CD4-positive, alpha-beta T cell treated with Interleukin-17A for 4 hours (primary cell): ENCODE results near the gene PLPPR4.

ENCODE experiments used
- DNase-seq: peaks from one replicate; pipeline ENCODE4 v3.0.0-alpha.2; 2020; ENCODE audit warnings: mixed read lengths

Gene PLPPR4

GRCh38 chr1:99352821-99353220, 88.5 kb downstream of the PLPPR4 start:
- no peak for DNase-seq

GRCh38 chr1:99358770-99359169, 94.5 kb downstream of the PLPPR4 start:
- no peak for DNase-seq
